Fibroblast of skin of abdomen (primary cell): ENCODE data around the gene GALNTL6.
"Not testable (repeated sequence)": the region's sequence is repeated elsewhere in the genome, so short reads cannot be mapped to it uniquely, and the experiment has no call there.

Experiments
- DNase-seq: peaks from one replicate; pipeline ENCODE4 v3.0.0-alpha.2; 2013

The GALNTL6 gene

GRCh38 chr4:172680691-172681090, 867.5 kb downstream of the GALNTL6 start:
- no peak for DNase-seq

GRCh38 chr4:172683021-172683420, 869.8 kb downstream of the GALNTL6 start:
- DNase-seq, result peak; percentile 3

GRCh38 chr4:172686021-172686420, 872.8 kb downstream of the GALNTL6 start:
- DNase-seq, result no peak

DNA sequence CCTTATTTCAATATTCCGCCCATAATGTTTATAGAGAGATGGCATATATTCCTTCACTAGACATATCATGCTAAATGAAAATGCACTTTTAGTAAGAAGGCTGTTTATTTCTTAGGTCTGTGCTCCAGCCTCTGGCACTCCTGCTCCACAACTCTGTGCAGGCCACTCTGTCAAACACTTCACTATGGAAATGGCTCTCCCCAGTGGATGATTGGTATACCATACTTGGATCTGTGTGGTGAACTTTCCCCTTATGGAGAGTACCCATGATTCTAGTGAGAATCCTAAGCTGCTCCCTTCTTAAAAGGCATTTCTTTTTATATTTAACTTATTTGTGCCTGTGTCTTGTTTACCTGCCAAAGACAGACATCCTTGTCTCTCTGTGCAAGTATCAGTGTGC, 875.3 kb downstream of the GALNTL6 start:
- DNase-seq, result no peak

GRCh38 chr4:172691552-172691951, 878.3 kb downstream of the GALNTL6 start:
- no peak for DNase-seq

DNA sequence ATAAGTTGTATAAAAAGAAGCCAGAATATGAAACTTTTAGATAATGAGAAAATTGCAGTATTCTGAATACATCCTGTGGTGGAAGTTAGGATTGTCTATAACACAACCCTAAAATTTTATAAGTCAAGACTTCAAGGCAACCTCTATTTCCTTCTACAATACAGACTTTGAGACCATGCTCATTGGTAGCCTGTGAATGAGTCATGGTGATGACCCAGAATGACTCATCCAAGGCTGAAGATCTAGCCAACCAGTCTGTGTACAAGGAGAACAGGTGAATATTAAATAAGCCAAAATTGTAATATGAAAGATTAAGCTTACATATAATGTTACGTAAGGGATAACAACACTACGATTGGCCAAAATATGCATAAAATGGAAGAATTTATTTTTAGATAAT, 879.5 kb downstream of the GALNTL6 start:
- DNase-seq, result no peak

- no peak for DNase-seq
Measured at GRCh38 chr4:172698256-172698655, 885.1 kb downstream of the GALNTL6 start.

DNA sequence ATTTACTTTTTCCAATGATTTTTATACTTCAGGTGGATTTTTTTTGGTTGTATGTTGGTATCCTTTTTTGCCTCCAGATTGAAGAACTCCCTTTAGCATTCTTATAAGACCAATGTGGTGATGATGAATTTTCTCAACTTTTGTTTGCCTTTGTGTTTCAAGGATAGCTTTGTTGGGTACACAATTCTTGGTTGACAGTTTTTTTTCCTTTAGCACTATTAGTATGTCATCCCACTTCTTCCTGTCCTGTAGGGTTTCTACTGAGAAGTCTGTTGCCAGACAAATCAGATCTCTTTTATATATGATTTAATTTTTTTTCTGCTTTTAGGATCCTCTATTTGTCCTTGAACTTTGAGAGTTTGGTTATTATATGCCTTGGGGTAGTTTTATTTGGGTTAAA, 892.4 kb downstream of the GALNTL6 start:
- DNase-seq, result no peak

DNA sequence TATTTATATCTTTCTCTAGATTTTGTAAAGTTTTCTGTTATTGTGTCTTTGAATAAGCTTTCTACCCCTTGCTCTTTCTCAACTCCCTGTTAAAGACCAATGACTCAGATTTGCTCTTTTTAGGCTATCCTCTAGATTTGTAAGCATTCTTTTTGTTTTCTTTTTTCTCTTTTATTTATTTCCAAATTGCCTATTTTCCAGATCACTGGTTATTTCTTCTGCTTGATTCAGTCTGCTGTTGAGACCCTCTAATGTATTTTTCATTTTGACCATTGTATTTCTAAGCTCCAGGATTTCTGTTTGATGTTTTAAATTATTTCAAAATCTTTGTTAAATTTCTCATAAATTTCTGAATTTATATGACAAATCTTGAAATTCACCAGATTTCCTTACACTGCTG, 892.8 kb downstream of the GALNTL6 start:
- DNase-seq, result no peak

DNA sequence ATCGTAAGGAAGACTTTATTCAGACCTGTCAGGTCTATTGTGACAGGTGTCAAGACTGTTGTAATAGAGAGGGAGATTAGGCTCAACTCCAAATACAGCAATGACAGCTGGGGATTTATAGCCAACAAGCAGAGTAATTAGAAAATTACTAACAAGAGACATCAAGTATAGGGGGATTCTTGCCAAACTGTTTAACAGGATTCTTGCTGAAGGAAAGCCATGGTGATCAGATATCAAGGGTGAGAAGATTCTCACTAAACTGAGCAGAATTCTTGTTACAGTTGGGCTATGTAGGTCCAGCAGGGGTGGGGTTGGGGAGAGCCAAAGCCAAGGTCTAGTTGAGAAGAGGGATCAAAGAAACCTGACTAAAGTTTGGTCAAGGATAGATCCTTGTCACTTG, 894.4 kb downstream of the GALNTL6 start:
- no peak for DNase-seq

DNA sequence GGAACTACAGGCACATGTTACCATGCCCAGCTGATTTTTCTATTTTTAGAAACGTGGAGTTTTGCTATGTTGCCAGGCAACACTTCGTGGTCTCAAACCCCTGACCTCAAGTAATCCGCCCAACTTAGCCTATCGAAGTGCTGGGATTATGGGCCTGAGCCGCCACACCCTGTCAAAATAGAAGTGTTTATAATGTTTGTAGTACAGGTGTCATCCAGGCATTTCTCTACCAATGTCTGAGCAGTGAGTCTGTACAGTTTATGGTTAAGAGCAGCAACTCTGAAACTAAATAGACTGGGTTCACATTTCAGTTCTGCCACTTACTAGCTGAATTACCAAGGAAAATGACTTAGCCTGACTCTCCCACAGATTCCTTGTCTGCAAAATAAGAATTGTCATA, 895.0 kb downstream of the GALNTL6 start:
- DNase-seq, result no peak

GRCh38 chr4:172709376-172709775, 896.2 kb downstream of the GALNTL6 start:
- no peak for DNase-seq

DNA sequence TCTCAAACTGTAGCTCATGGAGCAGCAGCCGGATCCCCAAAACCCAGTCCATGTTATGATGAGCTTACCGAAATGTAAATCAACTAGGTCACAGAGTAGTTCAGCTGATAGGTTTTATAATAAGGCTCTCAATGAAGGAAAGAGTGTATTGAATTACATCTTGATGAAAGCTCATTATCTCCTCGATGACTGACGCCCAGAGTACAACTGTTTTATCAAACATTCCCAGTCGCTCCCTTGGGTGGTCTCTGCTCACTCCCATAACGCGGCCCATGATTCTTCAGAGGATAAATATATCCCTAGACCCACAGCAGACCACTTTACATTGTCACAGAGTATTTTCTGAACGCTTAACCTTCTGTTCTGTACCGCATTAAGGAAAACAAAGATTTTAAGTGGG, 903.1 kb downstream of the GALNTL6 start:
- no peak for DNase-seq

DNA sequence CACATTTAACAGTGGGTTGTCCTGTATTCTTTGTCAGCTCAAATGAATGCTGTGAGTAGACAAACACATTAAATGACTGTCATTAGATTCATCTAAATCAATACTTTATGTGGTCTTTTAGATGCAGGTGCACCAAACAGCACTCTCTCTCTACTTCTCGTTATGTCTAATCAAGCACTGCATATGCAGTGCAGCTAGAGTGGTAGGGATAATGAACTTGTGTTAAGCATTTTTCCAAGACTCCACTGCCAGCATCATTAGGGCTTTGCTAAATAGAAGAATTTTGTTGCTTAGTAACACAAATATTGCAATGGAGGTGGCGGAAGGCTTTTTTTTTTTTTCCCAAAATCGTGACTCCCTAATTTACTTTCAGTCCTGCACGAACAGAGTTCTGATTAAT, 908.5 kb downstream of the GALNTL6 start:
- no peak for DNase-seq

GRCh38 chr4:172725581-172725980, 912.4 kb downstream of the GALNTL6 start:
- DNase-seq, result peak; percentile 45

DNA sequence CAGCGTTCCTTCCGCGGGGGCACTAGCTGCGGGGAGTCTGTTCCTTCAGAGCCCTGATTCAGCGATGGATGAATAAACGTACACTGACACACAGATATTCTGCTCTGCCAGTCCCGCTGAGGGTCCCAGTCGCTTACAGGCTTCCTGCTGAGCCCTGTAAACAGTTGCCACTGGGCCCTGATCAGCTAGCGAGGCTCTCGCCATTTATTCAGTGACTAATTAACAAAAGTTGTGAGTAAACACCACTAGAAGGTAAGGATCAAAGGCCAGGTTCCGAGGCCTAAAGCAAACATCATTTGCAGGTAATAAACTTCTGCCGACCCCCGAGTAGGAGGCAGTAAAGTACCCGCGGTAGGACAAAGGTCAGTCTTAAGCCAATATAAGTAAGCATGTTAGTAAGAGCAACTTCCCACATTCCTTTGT, 912.8 kb downstream of the GALNTL6 start:
- no peak for DNase-seq

GRCh38 chr4:172727631-172728030, 914.4 kb downstream of the GALNTL6 start:
- DNase-seq, result no peak

DNA sequence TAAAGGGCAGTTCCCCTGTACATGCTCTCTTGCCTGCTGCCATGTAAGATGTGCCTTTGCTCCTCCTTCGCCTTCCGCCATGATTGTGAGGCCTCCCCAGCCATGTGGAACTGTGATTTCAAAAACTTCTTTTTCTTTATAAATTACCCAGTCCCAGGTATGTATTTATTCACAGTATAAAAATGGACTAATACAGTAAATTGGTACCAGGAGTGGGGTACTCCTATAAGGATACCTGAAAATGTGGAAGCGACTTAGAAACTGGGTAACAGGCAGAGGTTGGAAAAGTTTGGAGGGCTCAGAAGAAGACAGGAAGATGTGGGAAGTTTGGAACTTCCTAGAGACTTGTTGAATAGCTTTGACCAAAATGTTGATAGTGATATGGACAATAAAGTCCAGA, 920.4 kb downstream of the GALNTL6 start:
- DNase-seq, result not testable (repeated sequence)

DNA sequence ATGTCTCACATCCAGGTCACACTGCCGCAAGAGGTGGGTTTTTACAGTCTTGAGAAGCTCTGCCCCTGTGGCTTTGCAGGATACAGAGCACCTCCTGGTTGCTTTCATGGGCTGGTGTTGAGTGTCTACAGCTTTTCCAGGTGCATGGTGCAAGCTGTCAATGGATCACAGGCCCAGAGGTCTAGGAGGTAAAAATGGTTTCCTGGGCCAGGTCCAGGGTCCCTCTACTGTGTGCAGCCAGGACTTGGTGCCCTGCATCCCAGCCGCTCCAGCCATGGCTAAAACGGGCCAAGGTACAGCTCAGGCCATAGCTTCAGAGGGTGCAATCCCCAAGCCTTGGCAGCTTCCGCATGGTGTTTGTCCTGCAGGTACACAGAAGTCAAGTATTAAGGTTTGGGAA, 921.4 kb downstream of the GALNTL6 start:
- no peak for DNase-seq

DNA sequence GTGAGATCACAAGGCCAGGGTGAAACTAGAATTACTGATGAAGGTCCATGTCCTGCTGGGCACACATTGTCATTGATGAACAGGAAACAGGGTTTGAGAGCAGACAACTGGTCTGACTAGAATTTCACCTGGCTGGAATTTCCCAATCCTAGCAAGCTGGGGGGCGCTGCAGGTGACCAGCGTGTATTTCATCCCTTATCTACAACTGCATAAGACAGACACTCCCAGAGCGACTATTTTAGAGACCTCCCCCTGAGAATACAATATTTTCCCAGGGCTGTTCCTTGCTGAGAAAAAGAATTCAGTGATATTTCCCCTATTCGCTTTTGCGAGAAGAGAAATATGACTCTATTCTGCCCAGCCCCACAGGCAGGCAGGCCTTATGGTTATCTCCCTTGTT, 922.8 kb downstream of the GALNTL6 start:
- DNase-seq, result no peak

DNA sequence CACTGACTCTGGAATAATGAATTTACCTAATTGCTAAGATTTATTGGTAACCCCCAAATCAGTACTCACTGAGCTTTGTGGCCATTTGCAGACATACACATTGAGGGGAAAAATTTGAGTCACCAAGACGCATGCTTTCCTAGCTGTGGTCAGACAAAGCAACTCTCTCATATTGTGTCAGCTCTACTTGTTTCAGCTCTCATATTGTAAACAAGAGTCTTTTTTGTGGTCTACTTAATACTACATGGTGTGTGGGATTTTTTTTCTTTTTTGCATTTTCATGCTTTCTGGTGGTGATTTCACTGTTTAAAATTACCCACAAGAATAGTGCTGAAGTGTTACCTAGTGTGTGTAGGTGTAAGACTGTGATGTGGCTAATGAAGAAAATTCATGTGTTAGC, 927.2 kb downstream of the GALNTL6 start:
- no peak for DNase-seq

DNA sequence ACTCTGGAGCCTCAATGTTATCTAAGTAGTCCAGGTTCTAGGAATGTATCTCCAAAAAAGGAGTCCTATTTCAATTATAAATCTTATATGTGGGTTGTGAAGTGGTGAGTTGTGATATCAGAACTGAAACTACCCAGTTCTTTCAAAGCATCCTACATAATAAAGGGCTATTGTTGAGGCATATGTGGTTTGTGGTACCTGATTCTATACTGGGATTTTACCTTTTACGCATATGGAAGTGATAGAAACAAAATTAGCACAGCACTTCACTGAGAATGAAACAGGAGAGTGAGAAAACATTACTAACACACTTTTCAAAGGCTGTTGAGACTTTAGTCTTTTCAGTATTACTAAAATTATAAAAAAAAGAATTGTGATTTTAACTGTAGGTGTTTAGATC, 937.7 kb downstream of the GALNTL6 start:
- DNase-seq, result no peak

- DNase-seq, result no peak
Measured at GRCh38 chr4:172751550-172751949, 938.3 kb downstream of the GALNTL6 start.

DNA sequence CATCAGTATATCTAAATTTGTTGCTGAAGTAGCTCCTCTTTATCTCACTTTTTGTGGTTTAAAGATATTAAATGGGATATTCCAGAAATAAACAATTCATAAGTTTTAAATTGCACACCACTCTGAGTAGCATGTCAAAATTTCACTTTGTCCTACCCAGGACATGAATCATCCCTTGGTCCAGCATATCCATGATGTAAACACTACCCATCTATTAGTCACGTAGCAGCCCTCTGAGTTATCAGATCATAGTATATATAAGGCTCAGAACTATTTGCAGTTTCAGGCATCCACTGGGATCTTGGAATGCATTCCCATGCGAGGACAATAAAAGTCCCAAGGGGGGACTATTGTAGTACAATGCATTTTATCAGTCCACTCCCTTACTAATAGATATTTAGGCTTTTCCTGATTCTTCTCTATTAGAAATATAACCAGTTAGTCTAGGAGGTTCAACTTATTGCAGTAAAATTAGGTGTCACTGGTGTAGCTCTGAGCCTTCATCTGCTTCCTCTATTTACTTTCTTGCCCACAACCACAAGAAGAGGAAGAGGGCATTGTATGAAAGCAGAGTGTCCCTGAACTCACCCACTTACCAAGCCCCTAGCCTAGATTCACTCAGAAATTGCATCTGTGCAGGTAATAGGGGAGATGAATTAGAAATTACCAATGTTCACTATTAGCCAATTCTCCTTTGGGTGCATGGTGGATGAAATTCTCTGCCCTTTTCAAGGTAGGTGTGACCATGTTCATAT, 945.6 kb downstream of the GALNTL6 start:
- peak; percentile 59 for DNase-seq

DNA sequence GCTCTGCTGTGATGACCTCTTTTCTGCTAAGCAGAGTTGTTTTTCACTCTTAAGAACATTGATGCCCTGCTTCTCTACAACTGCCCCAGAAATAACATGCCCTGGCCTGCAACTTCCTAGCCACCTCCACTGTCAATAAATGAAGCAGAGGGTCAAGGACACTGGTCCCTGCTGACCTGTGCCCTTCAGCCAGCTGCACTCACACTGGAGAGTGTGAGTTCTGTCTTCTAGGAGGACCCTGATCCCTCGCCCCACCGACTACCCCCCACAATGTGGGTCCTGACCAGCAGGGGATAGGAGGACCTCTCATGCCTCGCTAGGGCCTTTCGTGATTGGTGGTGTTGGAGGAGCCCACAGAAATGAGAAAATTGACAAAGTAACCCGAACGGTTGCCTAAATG, 947.3 kb downstream of the GALNTL6 start:
- no peak for DNase-seq
